HFF-Myc (cell line): ENCODE data around the gene C2CD5.

ENCODE experiments used
- DNase-seq: peaks from one replicate; pipeline ENCODE4 v3.0.0-alpha.2; 2011; ENCODE audit warnings: low read depth; ENCODE audit errors: extremely low read depth
- H3K4me3 ChIP-seq: replicated peaks from 2 replicates; pipeline ENCODE4 v1.5.1; 2011; ENCODE audit warnings: low read depth, mild to moderate bottlenecking, control low read depth, low read length
- TF ChIP-seq, protein P1 (sequence below): IDR thresholded peaks from 2 replicates; pipeline ENCODE4 v1.5.1; 2012; ENCODE audit warnings: mild to moderate bottlenecking, low read depth, low read length, control low read depth; ENCODE audit errors: missing control alignments

C2CD5 gene

DNA sequence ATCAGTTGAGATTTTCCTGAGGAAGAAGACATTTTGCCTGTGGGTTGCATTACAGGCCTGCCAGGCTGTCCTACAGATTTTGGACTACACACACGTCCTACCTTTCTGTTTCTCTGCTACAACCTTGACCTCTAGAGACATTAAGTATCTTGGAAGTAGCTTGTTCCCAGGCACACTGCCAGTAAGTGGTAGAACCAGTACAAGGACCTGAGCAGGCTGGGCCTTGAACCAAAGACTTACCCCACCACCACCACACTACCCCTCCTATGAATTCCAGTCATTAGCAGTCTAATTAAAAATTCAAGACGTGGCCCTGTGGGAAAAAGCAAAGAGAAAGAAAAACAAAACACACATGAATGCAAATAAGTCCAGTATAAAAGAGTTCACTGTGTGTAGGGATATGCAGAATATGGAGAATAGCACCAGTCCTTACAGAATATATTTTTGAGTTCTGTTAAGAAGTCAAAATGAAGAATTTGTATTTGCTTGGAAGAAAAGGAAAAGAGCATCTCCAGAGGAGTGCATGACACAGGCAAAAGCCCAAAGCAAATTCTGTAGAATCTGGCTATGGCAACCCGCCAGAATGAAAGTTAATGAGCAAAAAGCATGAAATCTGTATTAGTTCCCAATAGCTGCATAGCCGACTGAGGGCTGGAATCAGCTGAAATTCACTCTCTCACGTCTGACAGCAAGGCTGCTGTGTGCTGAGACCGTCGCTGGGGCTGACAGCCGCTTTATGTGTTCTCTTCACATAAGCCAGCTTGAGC lies 135.5 kb downstream of the C2CD5 start:
- TF ChIP-seq, protein P1, sequence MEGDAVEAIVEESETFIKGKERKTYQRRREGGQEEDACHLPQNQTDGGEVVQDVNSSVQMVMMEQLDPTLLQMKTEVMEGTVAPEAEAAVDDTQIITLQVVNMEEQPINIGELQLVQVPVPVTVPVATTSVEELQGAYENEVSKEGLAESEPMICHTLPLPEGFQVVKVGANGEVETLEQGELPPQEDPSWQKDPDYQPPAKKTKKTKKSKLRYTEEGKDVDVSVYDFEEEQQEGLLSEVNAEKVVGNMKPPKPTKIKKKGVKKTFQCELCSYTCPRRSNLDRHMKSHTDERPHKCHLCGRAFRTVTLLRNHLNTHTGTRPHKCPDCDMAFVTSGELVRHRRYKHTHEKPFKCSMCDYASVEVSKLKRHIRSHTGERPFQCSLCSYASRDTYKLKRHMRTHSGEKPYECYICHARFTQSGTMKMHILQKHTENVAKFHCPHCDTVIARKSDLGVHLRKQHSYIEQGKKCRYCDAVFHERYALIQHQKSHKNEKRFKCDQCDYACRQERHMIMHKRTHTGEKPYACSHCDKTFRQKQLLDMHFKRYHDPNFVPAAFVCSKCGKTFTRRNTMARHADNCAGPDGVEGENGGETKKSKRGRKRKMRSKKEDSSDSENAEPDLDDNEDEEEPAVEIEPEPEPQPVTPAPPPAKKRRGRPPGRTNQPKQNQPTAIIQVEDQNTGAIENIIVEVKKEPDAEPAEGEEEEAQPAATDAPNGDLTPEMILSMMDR: no peak
- no peak overlapping the region for H3K4me3 ChIP-seq
- no peak for DNase-seq

DNA sequence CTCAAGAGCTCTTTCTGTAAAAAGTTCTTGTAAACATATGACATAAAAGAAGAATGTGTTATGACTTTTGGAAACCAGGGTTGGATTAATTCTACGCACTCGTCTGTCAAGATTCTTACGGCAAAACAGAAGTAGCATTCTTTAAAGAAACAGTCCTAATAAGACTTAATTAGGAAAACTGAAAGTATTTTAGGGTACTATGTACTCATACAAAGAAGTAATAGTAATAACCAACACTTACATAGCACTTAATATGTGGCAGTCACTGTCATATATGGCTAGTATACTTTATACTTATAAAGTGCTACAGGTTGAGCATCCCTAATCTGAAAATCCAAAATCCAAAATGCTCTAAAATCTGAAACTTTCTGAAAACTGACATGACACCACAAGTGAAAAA lies 136.9 kb downstream of the C2CD5 start:
- DNase-seq: no peak
- TF ChIP-seq, protein P1: no peak

DNA sequence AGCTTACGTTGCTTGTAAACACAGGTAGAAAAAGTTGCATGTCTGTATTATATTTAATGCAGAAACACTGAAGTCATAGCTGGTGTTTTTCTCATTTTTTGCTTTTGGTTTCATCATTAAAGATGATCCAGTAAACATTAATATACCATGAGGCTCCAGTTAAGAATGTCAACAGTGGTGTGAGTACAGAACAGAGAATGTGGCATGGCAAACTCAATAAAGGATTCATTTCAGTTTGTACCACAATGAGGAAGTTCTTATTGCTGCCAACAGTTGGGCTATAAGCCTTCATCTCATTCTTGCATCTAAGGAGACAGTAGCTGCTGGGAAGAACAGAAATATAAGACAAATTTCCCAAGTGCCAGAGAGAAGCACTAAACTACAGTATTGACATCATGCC lies 137.7 kb downstream of the C2CD5 start:
- DNase-seq: no peak
- TF ChIP-seq, protein P1: no peak
- H3K4me3 ChIP-seq: no peak overlapping the region

More for the DNA sequence above, 136.9 kb downstream of the C2CD5 start:
- H3K4me3 ChIP-seq: no peak overlapping the region

DNA sequence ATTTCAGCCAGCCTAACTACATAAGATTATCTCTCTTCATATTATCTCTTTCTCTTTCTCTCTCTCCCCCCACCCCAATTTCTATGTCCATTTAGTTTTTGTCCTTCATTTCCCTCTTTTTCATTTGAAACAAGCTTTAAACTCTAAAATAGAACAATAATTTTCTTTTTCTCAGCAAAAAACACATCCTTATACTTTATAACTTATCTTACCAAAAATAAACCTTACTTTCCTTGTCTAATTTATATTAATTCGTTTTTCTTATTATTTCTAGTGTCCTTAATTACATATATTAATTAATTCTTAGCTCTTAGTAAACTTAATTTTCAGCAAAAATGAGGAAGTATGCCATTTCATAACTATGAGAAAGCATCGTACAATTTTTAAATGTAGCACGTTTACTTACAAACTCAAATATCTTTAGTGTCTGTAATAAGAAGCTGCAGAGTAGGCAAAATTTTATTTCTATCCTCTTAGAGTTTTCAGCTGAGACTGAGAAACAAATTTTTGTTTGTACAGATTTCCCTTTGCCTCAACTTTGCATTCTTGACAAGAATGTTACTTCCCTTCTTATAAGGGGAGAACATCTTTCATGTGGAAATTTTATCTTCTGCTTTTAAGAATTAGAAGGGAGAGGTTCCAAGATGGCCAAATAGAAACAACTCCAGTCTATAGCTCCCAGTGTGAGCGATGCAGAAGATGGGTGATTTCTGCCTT lies 144.7 kb downstream of the C2CD5 start:
- no peak for DNase-seq
- no peak overlapping the region for H3K4me3 ChIP-seq
- TF ChIP-seq, protein P1: no peak
